ENCODE results near the gene DPH5. TPM values are rescaled to one million over a fixed set of nuclear protein-coding genes. Genes with fewer than 3 reads are reported as not detected.

DPH5 gene
- total RNA-seq, 2 experiments from 2014 or later, result 32.4 to 37.1 TPM

DNA sequence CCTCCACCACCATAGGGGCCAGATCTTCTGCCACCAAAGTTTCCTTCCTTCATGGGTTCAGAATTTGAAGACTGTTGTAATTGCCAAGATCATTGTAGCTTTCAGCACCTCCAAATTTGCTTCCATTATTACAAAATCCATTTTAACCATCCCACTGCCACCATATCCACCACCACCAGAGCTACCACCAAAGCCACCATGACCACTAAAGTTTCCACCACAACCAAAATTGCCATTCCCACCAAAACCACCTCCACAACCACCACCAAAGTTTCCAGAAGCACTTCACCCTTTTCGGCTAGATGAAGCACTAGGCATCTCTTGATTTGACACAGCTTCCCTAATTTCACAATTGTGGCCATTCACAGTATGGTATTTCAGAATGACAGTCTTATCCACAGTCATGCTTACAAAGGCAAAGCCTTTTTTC is 84.5 kb downstream of the DPH5 start:
- DNase-seq (no peak), ATAC-seq (ENCODE audit: low read depth) (peak; percentile 30)
- H3K4me3 Mint-ChIP-seq, result peak overlapping the region; percentile 25
- peak overlapping the region; percentile 85 for H3K27ac Mint-ChIP-seq
- H3K27me3 Mint-ChIP-seq, result no peaks in the 10 kb centered on the region
- H3K36me3 Mint-ChIP-seq, result peaks cover 82% of the 10 kb centered on the region
- POLR2A ChIA-PET, result interaction anchor here (1.0 kb wide), 1 partner anchor 10 kb away, joined by 3 read pairs; no protein-coding TSS in a partner anchor
- peaks cover 29% of the 10 kb centered on the region for H3K4me1 Mint-ChIP-seq
- H3K9me3 Mint-ChIP-seq, result peaks cover 6% of the 10 kb centered on the region

Other genes starting within 250 kb of the DPH5 start
- gene EXTL2, start 130.9 kb downstream of the DPH5 start, total RNA-seq, result 1 to 10 TPM; 2.8 to 3.0 TPM
- 10 to 100 TPM; 32.6 to 34.6 TPM for gene SLC30A7, start 129.7 kb downstream of the DPH5 start, total RNA-seq
- gene S1PR1, start 211.2 kb upstream of the DPH5 start, total RNA-seq, result 100 to 1,000 TPM; 124 to 138 TPM